ENCODE data around the gene MX2. TPM values are rescaled to one million over a fixed set of nuclear protein-coding genes. Genes with fewer than 3 reads are reported as not detected.

MX2 gene
- total and polyA plus RNA-seq, 9 of the 15 experiments (the other 6 are each of a cell fraction or from before 2014, with no cell fraction given), result 0.10 to 0.95 (median 0.47) TPM; not detected in 1

DNA sequence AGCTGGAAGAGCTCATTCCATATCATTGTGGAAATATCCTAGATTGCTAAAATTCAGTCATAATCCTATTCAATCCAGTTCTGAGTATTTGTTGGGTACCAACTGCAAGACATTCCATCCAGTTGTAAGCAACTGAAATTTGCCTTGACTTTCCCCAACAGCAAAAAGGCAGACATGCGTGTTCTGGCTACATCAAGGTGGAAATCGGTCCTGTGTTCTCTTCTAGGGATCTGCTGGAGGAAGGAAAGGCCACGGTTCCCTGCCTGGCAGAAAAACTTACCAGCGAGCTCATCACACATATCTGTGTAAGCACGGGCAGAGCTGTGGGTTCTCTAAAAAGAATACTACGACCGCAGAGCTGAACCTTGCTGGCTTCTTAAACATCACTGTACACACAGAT, 81.7 kb downstream of the MX2 start:
- 0% methylated on average over 7 of the region's 7 CpGs for WGBS (ENCODE audit: insufficient coverage, low coverage, missing lambda C conversion rate)
- no peaks in the 10 kb centered on the region for H3K79me2 ChIP-seq (ENCODE audit: control insufficient read depth, insufficient read depth, low read length)
- CTCF ChIA-PET (ENCODE audit: low intra/inter-chr PET ratio), result no interaction called here
- no peaks in the 10 kb centered on the region for H3K36me3 ChIP-seq (ENCODE audit: control insufficient read depth, insufficient read depth, low read length)
- FAIRE-seq, result no peak
- peaks cover 0 to 10% of the 10 kb centered on the region in 2 experiments; a peak in 3 of 5 replicates for H3K27me3 ChIP-seq (ENCODE audit: control insufficient read depth in 2 of 2, insufficient read depth in 2 of 2, low read length in 2 of 2)
- H3K9ac ChIP-seq (ENCODE audit: insufficient read depth in 1 of 2, low read depth in 2 of 2, low read length in 2 of 2), result no peak overlapping the region
- no peaks in the 10 kb centered on the region for H3K9me1 ChIP-seq (ENCODE audit: control insufficient read depth, insufficient read depth, low read length)
- DNase-seq (ENCODE audit: extremely low read depth in 1 of 4, low spot score in 3 of 4), result no peak
- no TSS peak for BruUV-seq (replicated peaks)
- POLR2A ChIA-PET, result interaction anchor here (1.0 kb wide), 1 partner anchor 13 kb away, joined by 3 read pairs; no protein-coding TSS in a partner anchor
- no peak overlapping the region for H3K4me2 ChIP-seq (ENCODE audit: insufficient read depth, low read length)
- no peak overlapping the region for H3K4me3 ChIP-seq
- ATAC-seq, result no peak
- no peaks in the 10 kb centered on the region for H3K4me1 ChIP-seq (replicated peaks in 1 of 2; ENCODE audit: control insufficient read depth in 2 of 2, insufficient read depth in 2 of 2, low read length in 2 of 2)
- no peak overlapping the region for H2AFZ ChIP-seq (ENCODE audit: low read depth, low read length)
- no peaks in the 10 kb centered on the region for H3K9me3 ChIP-seq (replicated peaks; ENCODE audit: control insufficient read depth, insufficient read depth, low read depth, low read length)
- no peak for TF ChIP-seq NFYB (IDR thresholded peaks at IDR 0.05; ENCODE audit: extremely low read depth, insufficient read length)
- no peak for TF ChIP-seq CHD2 (IDR thresholded peaks at IDR 0.05; ENCODE audit: low read depth, low read length)
- TF ChIP-seq, protein P1, sequence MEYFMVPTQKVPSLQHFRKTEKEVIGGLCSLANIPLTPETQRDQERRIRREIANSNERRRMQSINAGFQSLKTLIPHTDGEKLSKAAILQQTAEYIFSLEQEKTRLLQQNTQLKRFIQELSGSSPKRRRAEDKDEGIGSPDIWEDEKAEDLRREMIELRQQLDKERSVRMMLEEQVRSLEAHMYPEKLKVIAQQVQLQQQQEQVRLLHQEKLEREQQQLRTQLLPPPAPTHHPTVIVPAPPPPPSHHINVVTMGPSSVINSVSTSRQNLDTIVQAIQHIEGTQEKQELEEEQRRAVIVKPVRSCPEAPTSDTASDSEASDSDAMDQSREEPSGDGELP (CRISPR knock-in tag; IDR thresholded peaks at IDR 0.05; ENCODE audit: borderline replicate concordance), result no peak
- TF ChIP-seq ZNF551 (CRISPR knock-in tag; IDR thresholded peaks at IDR 0.05), result no peak
- TF ChIP-seq MTA2 (IDR thresholded peaks at IDR 0.05; ENCODE audit: low read depth), result no peak
- TF ChIP-seq ZC3H4 (CRISPR knock-in tag; IDR thresholded peaks at IDR 0.05; ENCODE audit: borderline replicate concordance), result no peak
- no peak for TF ChIP-seq SMC3 (conservative IDR thresholded peaks at IDR 0.05; ENCODE audit: insufficient read depth, low read depth, low read length)
- TF ChIP-seq SNIP1 (IDR thresholded peaks at IDR 0.05; ENCODE audit: low read depth), result no peak
- TF ChIP-seq LCOR (CRISPR knock-in tag; IDR thresholded peaks at IDR 0.05), result no peak
- no peak for TF ChIP-seq FOXK1 (CRISPR knock-in tag; IDR thresholded peaks at IDR 0.05; ENCODE audit: borderline replicate concordance)
- no peak for TF ChIP-seq ILK (tag; IDR thresholded peaks at IDR 0.05; ENCODE audit: borderline replicate concordance, low read depth)
- TF ChIP-seq SIN3B (IDR thresholded peaks at IDR 0.05; ENCODE audit: low read depth), result no peak
- TF ChIP-seq RFX7 (CRISPR knock-in tag; IDR thresholded peaks at IDR 0.05), result no peak
- TF ChIP-seq HDAC6 (IDR thresholded peaks at IDR 0.05; ENCODE audit: low read depth, low read length), result no peak
- TF ChIP-seq ILF3 (IDR thresholded peaks at IDR 0.05; ENCODE audit: borderline replicate concordance), result no peak
- TF ChIP-seq ZNF778 (CRISPR knock-in tag; IDR thresholded peaks at IDR 0.05), result no peak
- TF ChIP-seq GTF2A2 (tag; IDR thresholded peaks at IDR 0.05), result no peak
- no peak for TF ChIP-seq TRIM24 (IDR thresholded peaks at IDR 0.05)
- H4K20me1 ChIP-seq (replicated peaks; ENCODE audit: control insufficient read depth, insufficient read depth, low read length), result no peaks in the 10 kb centered on the region
- in situ Hi-C loops (cut with MboI), result no loop called here
- no peak overlapping the region for H3K27ac ChIP-seq (ENCODE audit: extremely low read depth, low read depth, low read length)
- intact Hi-C loops (cut with micrococcal nuclease), result no loop called here

Measured in K562 (cell line).